HG02981 (cell line): ENCODE data around the gene SMTN.

Source experiments
- ATAC-seq: cut with Tn5 transposase; IDR thresholded peaks from one replicate; pipeline ENCODE4 v1.9.1; 2021; ENCODE audit warnings: mild to moderate bottlenecking, moderate library complexity; ENCODE audit not compliant: unreplicated experiment

SMTN gene

GRCh38 chr22:31148953-31149627 lies 68.0 kb downstream of the SMTN start:
- ATAC-seq = no peak

DNA sequence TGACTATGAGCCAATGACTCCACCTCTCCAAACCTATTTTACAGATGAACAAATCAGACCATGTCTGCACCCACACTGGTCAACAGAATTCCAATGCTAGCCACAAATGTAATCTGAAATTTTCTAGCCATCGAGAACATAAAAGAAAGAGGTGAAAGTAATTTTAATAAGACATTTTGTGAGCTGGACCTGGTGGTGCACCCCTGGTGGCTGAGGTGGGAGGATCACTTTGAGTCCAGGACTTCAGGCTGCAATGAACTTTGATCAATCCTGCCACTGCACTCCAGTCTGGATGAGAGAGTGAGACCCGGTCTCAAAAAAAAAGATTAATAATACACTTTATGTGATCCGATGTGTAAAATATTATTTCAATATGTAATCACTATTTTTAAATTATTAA lies 69.5 kb downstream of the SMTN start:
- no peak for ATAC-seq

DNA sequence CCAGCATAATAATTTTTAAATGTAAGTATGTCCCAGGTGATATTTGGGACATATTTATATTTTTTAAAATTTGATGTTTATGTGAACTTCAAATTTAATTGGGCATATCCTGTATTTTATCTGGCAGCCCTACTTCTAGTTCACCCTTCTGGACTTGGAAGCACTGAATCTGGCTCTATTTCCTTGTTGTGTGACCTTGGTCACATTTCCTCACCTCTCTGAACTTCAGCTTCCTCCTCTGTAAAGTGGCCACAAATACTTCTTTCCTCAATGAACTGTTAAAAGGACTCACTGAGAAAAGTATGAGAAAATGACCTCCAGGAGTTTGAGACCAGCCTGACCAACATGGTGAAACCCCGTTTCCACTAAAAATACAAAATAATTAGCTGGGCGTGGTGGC lies 70.8 kb downstream of the SMTN start:
- ATAC-seq = no peak

- no peak for ATAC-seq
Observed at GRCh38 chr22:31153357-31153756, 72.2 kb downstream of the SMTN start.
